NT2/D1 (cell line): Measurements from ENCODE around the gene FSIP1.

Experiments
- SUZ12 ChIP-seq: IDR thresholded peaks from 2 replicates; pipeline ENCODE4 v1.6.1; 2011; ENCODE audit not compliant: insufficient read length, insufficient read depth; ENCODE audit errors: extremely low read depth
- YY1 ChIP-seq: IDR thresholded peaks from 2 replicates; pipeline ENCODE4 v1.6.1; 2011; ENCODE audit not compliant: insufficient read length, insufficient read depth

- TF ChIP-seq SUZ12 (no peak), YY1 (no peak)
Observed at GRCh38 chr15:39745415-39745814, 37.2 kb downstream of the FSIP1 start.
